ENCODE results near the gene MTX1.

The MTX1 gene

DNA sequence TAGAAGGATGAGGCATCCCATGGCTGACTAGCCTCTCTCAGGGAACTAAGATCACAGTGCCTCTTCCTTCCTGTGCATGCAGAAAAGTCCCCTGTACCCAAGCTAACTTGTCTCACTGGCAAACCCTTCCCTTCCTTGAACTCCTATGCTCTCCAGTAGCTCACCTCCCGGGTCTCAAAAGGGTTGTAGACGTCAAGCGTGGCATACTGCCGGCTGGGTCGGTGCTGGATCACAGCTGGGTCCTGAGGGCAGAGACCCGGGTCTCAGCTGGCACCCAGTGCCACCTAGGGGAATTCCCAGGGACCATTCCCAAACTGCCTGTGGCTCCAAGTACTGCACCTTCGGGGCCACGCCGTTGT lies 53.0 kb downstream of the MTX1 start:
- DNase-seq (ENCODE audit: low read depth in 2 of 2) = no peak

- peak; percentile 82 to 87 for DNase-seq (ENCODE audit: low read depth in 2 of 2)
These were observed 53.6 kb downstream of the MTX1 start, which contains the start of gene SCAMP3 for GRCh38 chr1:155261852-155262673. Gene SCAMP3 (minus strand): TSS chr1:155262360. CDS start chr1:155262151, 209 bp downstream.

- no peak for DNase-seq (ENCODE audit: low read depth in 2 of 2)
These were observed 54.6 kb downstream of the MTX1 start for GRCh38 chr1:155263067-155263466.

All from stimulated activated CD8-positive, alpha-beta memory T cell treated with anti-CD3 and anti-CD28 coated beads, Interleukin-2, amount 100 ng/mL, for 48 hours (primary cell).